ENCODE results near the gene ASZ1.

DNA sequence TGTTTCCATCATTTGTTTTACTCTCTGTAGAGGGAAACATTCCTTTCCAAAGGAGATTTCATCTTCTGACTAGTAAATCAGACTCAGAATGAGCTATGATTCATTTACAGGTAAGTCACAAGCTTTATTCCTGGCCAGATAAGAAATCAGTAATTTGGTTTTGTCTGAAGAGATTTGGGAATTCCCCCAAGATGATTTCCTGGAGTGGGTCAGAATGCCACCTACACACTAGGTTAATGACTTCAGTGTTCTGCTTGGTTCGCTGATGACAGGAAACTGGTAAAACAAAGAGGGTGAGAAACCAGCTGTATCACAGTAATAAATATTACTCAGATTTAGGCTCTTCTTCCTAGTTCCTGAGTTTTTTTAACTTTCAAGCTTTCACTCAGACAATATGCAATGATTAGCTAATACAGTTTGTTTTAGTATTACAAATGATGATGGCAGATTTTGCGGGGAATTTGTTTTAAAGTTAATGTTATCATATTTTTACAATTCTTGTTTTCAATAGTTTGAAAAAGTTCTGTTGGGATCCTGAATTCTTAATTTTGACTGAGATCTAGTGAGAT, 8.3 kb upstream of the ASZ1 start:
- TF ChIP-seq EP300 (IDR thresholded peaks at IDR 0.05): no peak
- no peak for TF ChIP-seq POLR2AphosphoS5 (IDR thresholded peaks at IDR 0.05)
- TF ChIP-seq, protein P1, sequence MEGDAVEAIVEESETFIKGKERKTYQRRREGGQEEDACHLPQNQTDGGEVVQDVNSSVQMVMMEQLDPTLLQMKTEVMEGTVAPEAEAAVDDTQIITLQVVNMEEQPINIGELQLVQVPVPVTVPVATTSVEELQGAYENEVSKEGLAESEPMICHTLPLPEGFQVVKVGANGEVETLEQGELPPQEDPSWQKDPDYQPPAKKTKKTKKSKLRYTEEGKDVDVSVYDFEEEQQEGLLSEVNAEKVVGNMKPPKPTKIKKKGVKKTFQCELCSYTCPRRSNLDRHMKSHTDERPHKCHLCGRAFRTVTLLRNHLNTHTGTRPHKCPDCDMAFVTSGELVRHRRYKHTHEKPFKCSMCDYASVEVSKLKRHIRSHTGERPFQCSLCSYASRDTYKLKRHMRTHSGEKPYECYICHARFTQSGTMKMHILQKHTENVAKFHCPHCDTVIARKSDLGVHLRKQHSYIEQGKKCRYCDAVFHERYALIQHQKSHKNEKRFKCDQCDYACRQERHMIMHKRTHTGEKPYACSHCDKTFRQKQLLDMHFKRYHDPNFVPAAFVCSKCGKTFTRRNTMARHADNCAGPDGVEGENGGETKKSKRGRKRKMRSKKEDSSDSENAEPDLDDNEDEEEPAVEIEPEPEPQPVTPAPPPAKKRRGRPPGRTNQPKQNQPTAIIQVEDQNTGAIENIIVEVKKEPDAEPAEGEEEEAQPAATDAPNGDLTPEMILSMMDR (IDR thresholded peaks at IDR 0.05): no peak
- no peak for TF ChIP-seq POLR2A (IDR thresholded peaks at IDR 0.05)

All from sigmoid colon (tissue), 4 donors.